Measurements from ENCODE around the gene ROGDI. TPM values are rescaled to one million over a fixed set of nuclear protein-coding genes. Genes with fewer than 3 reads are reported as not detected.
A peak's percentile ranks its signal among the peaks of the same experiment; 100 is the strongest.

Gene ROGDI
- total and polyA plus RNA-seq, 2 of the 13 experiments (the other 11 are each of a cell fraction or from before 2014, with no cell fraction given) = 19.2 to 42.1 TPM

DNA sequence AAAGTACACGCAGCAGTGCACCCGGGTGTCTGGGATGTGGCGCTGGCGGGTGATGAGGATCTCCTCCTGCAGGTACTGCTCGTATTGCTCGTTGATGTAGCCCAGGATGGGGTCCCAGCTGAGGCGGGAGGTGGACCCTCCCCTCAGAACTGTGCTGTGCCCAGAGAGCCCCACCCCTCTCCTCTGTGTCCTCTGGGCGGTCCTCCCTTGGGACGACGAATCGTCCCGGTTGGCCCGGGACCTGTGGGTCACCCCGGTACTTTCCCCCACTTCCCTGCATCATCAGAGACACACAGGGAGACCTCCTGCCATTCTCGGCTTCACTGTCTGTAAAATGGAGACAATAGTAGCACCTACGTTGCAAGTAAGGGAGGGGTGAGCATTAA lies 18.5 kb downstream of the ROGDI start (continued):
- TF ChIP-seq, protein P1, sequence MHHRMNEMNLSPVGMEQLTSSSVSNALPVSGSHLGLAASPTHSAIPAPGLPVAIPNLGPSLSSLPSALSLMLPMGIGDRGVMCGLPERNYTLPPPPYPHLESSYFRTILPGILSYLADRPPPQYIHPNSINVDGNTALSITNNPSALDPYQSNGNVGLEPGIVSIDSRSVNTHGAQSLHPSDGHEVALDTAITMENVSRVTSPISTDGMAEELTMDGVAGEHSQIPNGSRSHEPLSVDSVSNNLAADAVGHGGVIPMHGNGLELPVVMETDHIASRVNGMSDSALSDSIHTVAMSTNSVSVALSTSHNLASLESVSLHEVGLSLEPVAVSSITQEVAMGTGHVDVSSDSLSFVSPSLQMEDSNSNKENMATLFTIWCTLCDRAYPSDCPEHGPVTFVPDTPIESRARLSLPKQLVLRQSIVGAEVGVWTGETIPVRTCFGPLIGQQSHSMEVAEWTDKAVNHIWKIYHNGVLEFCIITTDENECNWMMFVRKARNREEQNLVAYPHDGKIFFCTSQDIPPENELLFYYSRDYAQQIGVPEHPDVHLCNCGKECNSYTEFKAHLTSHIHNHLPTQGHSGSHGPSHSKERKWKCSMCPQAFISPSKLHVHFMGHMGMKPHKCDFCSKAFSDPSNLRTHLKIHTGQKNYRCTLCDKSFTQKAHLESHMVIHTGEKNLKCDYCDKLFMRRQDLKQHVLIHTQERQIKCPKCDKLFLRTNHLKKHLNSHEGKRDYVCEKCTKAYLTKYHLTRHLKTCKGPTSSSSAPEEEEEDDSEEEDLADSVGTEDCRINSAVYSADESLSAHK (CRISPR knock-in tag; IDR thresholded peaks at IDR 0.05; ENCODE audit: borderline replicate concordance) = no peak
- no peak for TF ChIP-seq PAWR (CRISPR knock-in tag; IDR thresholded peaks at IDR 0.05; ENCODE audit: borderline replicate concordance)
- TF ChIP-seq RFX1 (IDR thresholded peaks at IDR 0.05) = no peak
- no peak for TF ChIP-seq ZNF629 (CRISPR knock-in tag; conservative IDR thresholded peaks at IDR 0.05)
- no peak for TF ChIP-seq ZNF329 (CRISPR knock-in tag; IDR thresholded peaks at IDR 0.05; ENCODE audit: low read depth)
- no peak for TF ChIP-seq ZNF260 (CRISPR knock-in tag; IDR thresholded peaks at IDR 0.05; ENCODE audit: borderline replicate concordance, low read depth)

DNA sequence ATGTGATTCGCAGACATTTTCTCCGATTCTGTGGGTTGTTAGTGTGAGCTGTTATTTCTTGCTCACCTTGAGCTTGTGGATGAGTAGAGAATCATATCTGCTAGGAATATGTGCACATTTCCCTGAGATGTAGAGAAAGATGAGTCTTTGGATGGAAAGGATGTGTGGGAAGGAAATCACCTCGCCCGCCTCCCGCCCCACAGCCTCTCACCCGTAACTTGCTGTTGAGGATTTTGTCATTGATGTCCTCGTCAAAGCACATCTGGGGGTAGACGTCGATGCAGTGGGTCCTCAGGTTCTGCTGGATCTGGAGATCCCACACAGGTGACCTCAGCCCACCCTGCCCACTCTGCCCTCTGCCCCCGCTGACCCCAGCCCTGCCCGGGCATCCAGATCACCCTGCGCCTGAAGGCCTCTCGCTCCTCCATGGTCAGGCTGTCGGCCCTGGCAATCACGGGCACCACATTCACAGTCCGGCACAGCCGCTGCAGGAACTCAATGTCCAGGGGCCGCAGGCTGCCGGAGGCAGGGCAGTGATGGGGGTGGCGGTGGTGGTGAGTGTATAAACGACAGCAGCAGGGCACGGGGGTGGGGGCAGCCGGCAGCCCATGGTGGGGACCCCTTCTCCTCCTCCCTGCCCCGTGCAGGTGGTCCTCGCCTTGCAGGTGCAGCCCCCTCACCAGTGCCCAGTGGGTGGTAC lies 19.0 kb downstream of the ROGDI start:
- BruUV-seq (replicated peaks) = no TSS peak
- POLR2A ChIA-PET = interaction anchor here (1.8 kb wide), 1 partner anchor 15 kb away, joined by 4 read pairs; no protein-coding TSS in a partner anchor
- H3K79me2 ChIP-seq (ENCODE audit: insufficient read depth, low read length) = no peaks in the 10 kb centered on the region
- no peak overlapping the region for H2AFZ ChIP-seq (ENCODE audit: low read length)
- peak overlapping the region in 1 of 3 experiments; percentile 9; a peak in 1 of 6 replicates for H3K4me3 ChIP-seq (replicated peaks in 1 of 3; ENCODE audit: insufficient read depth in 1 of 3, low read depth in 2 of 3, low read length in 3 of 3)
- 64% methylated on average over 12 of the region's 25 CpGs for whole genome bisulfite sequencing (ENCODE audit: low lambda C conversion rate)
- no peak for DNase-seq (ENCODE audit: low spot score)
- H3K4me1 ChIP-seq (ENCODE audit: insufficient read depth, low read length) = peaks cover 90% of the 10 kb centered on the region
- H3K4me2 ChIP-seq (ENCODE audit: low read depth, low read length) = peak overlapping the region; percentile 42; the same call in 1 of the 2 replicates
- no peaks in the 10 kb centered on the region for H3K36me3 ChIP-seq (replicated peaks in 1 of 2; ENCODE audit: control insufficient read depth in 1 of 2, insufficient read depth in 2 of 2, low read length in 2 of 2)
- H4K20me1 ChIP-seq (ENCODE audit: insufficient read depth, low read length) = no peaks in the 10 kb centered on the region
- no peak overlapping the region for H3K27ac ChIP-seq (ENCODE audit: extremely low read length, insufficient read depth, low read length)
- intact Hi-C loops (cut with micrococcal nuclease; ENCODE audit: unreplicated experiment) = no loop called here
- no peak for FAIRE-seq
- H3K27me3 ChIP-seq (ENCODE audit: control insufficient read depth in 1 of 2, insufficient read depth in 2 of 2, low read length in 2 of 2) = no peaks in the 10 kb centered on the region
- no peak overlapping the region for H3K9ac ChIP-seq (ENCODE audit: insufficient read depth, low read depth, low read length)
- no peaks in the 10 kb centered on the region for H3K9me3 ChIP-seq (ENCODE audit: low read length)
- in situ Hi-C loops (cut with HindIII; ENCODE audit: extremely low pct_ligation_motif_present, low pct_unique_long_range_greater_than_20kb) = no loop called here
- CTCF ChIA-PET (ENCODE audit: low intra/inter-chr PET ratio, low total read pairs) = no interaction called here
- ATAC-seq = peak; percentile 19
- TF ChIP-seq, protein P2, sequence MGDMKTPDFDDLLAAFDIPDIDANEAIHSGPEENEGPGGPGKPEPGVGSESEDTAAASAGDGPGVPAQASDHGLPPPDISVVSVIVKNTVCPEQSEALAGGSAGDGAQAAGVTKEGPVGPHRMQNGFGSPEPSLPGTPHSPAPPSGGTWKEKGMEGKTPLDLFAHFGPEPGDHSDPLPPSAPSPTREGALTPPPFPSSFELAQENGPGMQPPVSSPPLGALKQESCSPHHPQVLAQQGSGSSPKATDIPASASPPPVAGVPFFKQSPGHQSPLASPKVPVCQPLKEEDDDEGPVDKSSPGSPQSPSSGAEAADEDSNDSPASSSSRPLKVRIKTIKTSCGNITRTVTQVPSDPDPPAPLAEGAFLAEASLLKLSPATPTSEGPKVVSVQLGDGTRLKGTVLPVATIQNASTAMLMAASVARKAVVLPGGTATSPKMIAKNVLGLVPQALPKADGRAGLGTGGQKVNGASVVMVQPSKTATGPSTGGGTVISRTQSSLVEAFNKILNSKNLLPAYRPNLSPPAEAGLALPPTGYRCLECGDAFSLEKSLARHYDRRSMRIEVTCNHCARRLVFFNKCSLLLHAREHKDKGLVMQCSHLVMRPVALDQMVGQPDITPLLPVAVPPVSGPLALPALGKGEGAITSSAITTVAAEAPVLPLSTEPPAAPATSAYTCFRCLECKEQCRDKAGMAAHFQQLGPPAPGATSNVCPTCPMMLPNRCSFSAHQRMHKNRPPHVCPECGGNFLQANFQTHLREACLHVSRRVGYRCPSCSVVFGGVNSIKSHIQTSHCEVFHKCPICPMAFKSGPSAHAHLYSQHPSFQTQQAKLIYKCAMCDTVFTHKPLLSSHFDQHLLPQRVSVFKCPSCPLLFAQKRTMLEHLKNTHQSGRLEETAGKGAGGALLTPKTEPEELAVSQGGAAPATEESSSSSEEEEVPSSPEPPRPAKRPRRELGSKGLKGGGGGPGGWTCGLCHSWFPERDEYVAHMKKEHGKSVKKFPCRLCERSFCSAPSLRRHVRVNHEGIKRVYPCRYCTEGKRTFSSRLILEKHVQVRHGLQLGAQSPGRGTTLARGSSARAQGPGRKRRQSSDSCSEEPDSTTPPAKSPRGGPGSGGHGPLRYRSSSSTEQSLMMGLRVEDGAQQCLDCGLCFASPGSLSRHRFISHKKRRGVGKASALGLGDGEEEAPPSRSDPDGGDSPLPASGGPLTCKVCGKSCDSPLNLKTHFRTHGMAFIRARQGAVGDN (CRISPR knock-in tag; IDR thresholded peaks at IDR 0.05) = 0 out of 2 replicates have a peak, but pooled peaks have one; percentile 2
- TF ChIP-seq GPN1 (CRISPR knock-in tag; IDR thresholded peaks at IDR 0.05; ENCODE audit: borderline replicate concordance) = no peak
- TF ChIP-seq ZEB1 (IDR thresholded peaks at IDR 0.05; ENCODE audit: insufficient replicate concordance, low read depth) = no peak
- no peak for TF ChIP-seq SCMH1 (CRISPR knock-in tag; IDR thresholded peaks at IDR 0.05; ENCODE audit: borderline replicate concordance)
- 0 out of 2 replicates have a peak, but pooled peaks have one; percentile 40 for TF ChIP-seq HNRNPL (IDR thresholded peaks at IDR 0.05; ENCODE audit: low read depth, low read length)
- TF ChIP-seq PLRG1 (conservative IDR thresholded peaks at IDR 0.05) = no peak
- no peak for TF ChIP-seq ZNF7 (CRISPR knock-in tag; IDR thresholded peaks at IDR 0.05)
- TF ChIP-seq, protein P3, sequence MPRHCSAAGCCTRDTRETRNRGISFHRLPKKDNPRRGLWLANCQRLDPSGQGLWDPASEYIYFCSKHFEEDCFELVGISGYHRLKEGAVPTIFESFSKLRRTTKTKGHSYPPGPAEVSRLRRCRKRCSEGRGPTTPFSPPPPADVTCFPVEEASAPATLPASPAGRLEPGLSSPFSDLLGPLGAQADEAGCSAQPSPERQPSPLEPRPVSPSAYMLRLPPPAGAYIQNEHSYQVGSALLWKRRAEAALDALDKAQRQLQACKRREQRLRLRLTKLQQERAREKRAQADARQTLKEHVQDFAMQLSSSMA (CRISPR knock-in tag; IDR thresholded peaks at IDR 0.05) = no peak
- 0 out of 2 replicates have a peak, but pooled peaks have one; percentile 27 for TF ChIP-seq ZNF225 (CRISPR knock-in tag; IDR thresholded peaks at IDR 0.05)
